C4-2B (cell line): ENCODE results near the gene NOCT.

Source experiments
- ZFX ChIP-seq: fragments of 450-650 bp; IDR thresholded peaks from 2 replicates; pipeline ENCODE4 v1.6.1; 2017
- TF ChIP-seq, protein P1 (sequence below): fragments of 450-650 bp; conservative IDR thresholded peaks from 2 replicates; pipeline ENCODE4 v1.5.1; 2017; ENCODE audit warnings: mild to moderate bottlenecking

GRCh38 chr4:139048026-139048425 is 32.4 kb downstream of the NOCT start:
- TF ChIP-seq, protein P1, sequence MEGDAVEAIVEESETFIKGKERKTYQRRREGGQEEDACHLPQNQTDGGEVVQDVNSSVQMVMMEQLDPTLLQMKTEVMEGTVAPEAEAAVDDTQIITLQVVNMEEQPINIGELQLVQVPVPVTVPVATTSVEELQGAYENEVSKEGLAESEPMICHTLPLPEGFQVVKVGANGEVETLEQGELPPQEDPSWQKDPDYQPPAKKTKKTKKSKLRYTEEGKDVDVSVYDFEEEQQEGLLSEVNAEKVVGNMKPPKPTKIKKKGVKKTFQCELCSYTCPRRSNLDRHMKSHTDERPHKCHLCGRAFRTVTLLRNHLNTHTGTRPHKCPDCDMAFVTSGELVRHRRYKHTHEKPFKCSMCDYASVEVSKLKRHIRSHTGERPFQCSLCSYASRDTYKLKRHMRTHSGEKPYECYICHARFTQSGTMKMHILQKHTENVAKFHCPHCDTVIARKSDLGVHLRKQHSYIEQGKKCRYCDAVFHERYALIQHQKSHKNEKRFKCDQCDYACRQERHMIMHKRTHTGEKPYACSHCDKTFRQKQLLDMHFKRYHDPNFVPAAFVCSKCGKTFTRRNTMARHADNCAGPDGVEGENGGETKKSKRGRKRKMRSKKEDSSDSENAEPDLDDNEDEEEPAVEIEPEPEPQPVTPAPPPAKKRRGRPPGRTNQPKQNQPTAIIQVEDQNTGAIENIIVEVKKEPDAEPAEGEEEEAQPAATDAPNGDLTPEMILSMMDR: no peak
- no peak for TF ChIP-seq ZFX
